Mesenteric fat pad (tissue), 1 donor: Measurements from ENCODE around the gene PIK3C2B. TPM values are rescaled to one million over a fixed set of nuclear protein-coding genes. Genes with fewer than 3 reads are reported as not detected.
"Not testable (repeated sequence)": the region's sequence is repeated elsewhere in the genome, so short reads cannot be mapped to it uniquely, and the experiment has no call there.

ENCODE experiments used
- DNase-seq: peaks from one replicate; pipeline ENCODE4 v3.0.0-alpha.2; 2020; ENCODE audit warnings: low spot score
- long read RNA-seq: library from polyadenylated mRNA; unstranded; transcript quantifications from one replicate; pipeline ENCODE4 v2.0.0, GENCODE V29; 2020
- total RNA-seq: library from RNA; stranded (reverse); fragmentation: NEBNext Ultra II Directional; extraction: Animal tissue kit (Norgen Biotek cat#: 25700); gene quantifications from one replicate; pipeline ENCODE4 v1.2.1, GENCODE V29; 2021
- donor health status: DM: yes; HTN: yes; CAD: no.

PIK3C2B gene
- 47.1 TPM for total RNA-seq
- long read RNA-seq, partial matches to known transcripts = 1 of 18 reads
- long read RNA-seq, other reads (novel, unspliced or antisense) = 17 of 18 reads

GRCh38 chr1:204494281-204495077 lies at the start of gene PIK3C2B:
PIK3C2B (minus strand) TSS chr1:204494805; CDS start chr1:204469802, 25,003 bp downstream.
- DNase-seq = peak; percentile 94

GRCh38 chr1:204544321-204544720 lies 49.7 kb upstream of the PIK3C2B start:
- no peak for DNase-seq

GRCh38 chr1:204541626-204542025 lies 47.0 kb upstream of the PIK3C2B start:
- no peak for DNase-seq

- no peak for DNase-seq
These were observed 38.2 kb upstream of the PIK3C2B start for GRCh38 chr1:204532832-204533231.

- DNase-seq = no peak
These were observed 36.3 kb upstream of the PIK3C2B start for GRCh38 chr1:204530932-204531331.

- DNase-seq = no peak
These were observed 34.8 kb upstream of the PIK3C2B start for GRCh38 chr1:204529371-204529895.

- DNase-seq = no peak
These were observed 34.1 kb upstream of the PIK3C2B start for GRCh38 chr1:204528677-204529076.

GRCh38 chr1:204528241-204528640 lies 33.6 kb upstream of the PIK3C2B start:
- no peak for DNase-seq

- no peak for DNase-seq
These were observed 30.4 kb upstream of the PIK3C2B start for GRCh38 chr1:204524986-204525385.

GRCh38 chr1:204523605-204524215 lies 29.1 kb upstream of the PIK3C2B start:
- DNase-seq = no peak

- DNase-seq = not testable (repeated sequence)
These were observed 27.4 kb upstream of the PIK3C2B start for GRCh38 chr1:204521941-204522521.

GRCh38 chr1:204520834-204521709 lies 26.5 kb upstream of the PIK3C2B start:
- no peak for DNase-seq

GRCh38 chr1:204517382-204517781 lies 22.8 kb upstream of the PIK3C2B start:
- DNase-seq = not testable (repeated sequence)

- peak; percentile 95 for DNase-seq
These were observed 21.7 kb upstream of the PIK3C2B start, which contains the start of gene MDM4 for GRCh38 chr1:204516180-204516879. MDM4 (plus strand) TSS chr1:204516406; CDS start chr1:204525519, 9,113 bp downstream.

GRCh38 chr1:204514828-204515227 lies 20.2 kb upstream of the PIK3C2B start:
- no peak for DNase-seq

- no peak for DNase-seq
These were observed 18.6 kb upstream of the PIK3C2B start for GRCh38 chr1:204513117-204513716.

GRCh38 chr1:204511366-204511765 lies 16.8 kb upstream of the PIK3C2B start:
- DNase-seq = no peak

GRCh38 chr1:204509186-204509635 lies 14.6 kb upstream of the PIK3C2B start:
- DNase-seq = no peak

- DNase-seq = no peak
These were observed 12.9 kb upstream of the PIK3C2B start for GRCh38 chr1:204507317-204508105.
